A673 (cell line): Measurements from ENCODE around the gene SFTPB.
"Not testable (repeated sequence)": the region's sequence is repeated elsewhere in the genome, so short reads cannot be mapped to it uniquely, and the experiment has no call there.

Experiments used
- EZH2 ChIP-seq: fragments of 200-600 bp; sonication (generic); IDR thresholded peaks from 2 replicates; pipeline ENCODE4 v1.6.1; 2017; ENCODE audit warnings: borderline replicate concordance, low read depth, mild to moderate bottlenecking, mixed read lengths, antibody characterized with exemption, low read length; ENCODE audit not compliant: poor library complexity, severe bottlenecking
- TF ChIP-seq, protein P1 (sequence below): fragments of 300-800, 200-600 bp; sonication (generic); conservative IDR thresholded peaks from 2 replicates; pipeline ENCODE4 v1.5.1; 2017; ENCODE audit warnings: low read depth, mild to moderate bottlenecking, antibody characterized with exemption, low read length, moderate library complexity, mixed read lengths

GRCh38 chr2:85670416-85670815 is 2.4 kb upstream of the SFTPB start:
- TF ChIP-seq, protein P1, sequence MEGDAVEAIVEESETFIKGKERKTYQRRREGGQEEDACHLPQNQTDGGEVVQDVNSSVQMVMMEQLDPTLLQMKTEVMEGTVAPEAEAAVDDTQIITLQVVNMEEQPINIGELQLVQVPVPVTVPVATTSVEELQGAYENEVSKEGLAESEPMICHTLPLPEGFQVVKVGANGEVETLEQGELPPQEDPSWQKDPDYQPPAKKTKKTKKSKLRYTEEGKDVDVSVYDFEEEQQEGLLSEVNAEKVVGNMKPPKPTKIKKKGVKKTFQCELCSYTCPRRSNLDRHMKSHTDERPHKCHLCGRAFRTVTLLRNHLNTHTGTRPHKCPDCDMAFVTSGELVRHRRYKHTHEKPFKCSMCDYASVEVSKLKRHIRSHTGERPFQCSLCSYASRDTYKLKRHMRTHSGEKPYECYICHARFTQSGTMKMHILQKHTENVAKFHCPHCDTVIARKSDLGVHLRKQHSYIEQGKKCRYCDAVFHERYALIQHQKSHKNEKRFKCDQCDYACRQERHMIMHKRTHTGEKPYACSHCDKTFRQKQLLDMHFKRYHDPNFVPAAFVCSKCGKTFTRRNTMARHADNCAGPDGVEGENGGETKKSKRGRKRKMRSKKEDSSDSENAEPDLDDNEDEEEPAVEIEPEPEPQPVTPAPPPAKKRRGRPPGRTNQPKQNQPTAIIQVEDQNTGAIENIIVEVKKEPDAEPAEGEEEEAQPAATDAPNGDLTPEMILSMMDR: not testable (repeated sequence)
- TF ChIP-seq EZH2: not testable (repeated sequence)
